Stimulated activated CD4-positive, alpha-beta T cell treated with anti-CD3 and anti-CD28 coated beads, TNF-alpha, amount 100 ng/mL, for 48 hours (primary cell): ENCODE data around the gene RCVRN.

Experiments used
- DNase-seq, 3 donors: peaks; one replicate each; pipeline ENCODE4 v3.0.0-alpha.2; 2020; ENCODE audit warnings: low read depth in 3 of 3

RCVRN gene

DNA sequence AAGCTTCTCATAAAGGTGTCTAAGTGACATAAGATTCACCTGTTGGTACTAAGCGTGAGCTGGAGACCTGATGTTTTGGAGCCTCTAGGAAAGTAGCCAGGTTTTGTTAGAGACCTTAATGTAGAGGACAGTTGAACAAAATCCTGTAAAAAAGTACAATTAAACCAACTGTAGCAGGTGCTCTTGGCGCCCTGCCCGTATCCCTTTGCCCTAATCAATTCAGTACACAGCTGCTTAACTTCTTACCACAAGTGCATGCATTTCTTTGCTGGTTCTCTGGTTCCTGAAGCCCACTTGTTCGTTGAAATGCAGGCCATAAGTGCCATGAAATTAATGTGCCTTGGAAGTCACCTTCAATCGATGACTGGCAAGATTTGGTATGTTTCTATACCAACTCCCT, 54.9 kb downstream of the RCVRN start:
- no peak for DNase-seq
